HL-60 (cell line): ENCODE data around the gene RELL1.

Experiments used
- DNase-seq, 2 experiments: peaks; one replicate each; pipeline ENCODE4 v3.0.0-alpha.2; 2010 to 2020; ENCODE audit warnings: low read depth in 1 of 2, low spot score in 1 of 2
- H3K27ac ChIP-seq: fragments of 250-450 bp; sonication (Bioruptor Pico); replicated peaks from 2 replicates; pipeline ENCODE4 v1.5.1; 2020; ENCODE audit warnings: mild to moderate bottlenecking, moderate library complexity
- H3K27me3 ChIP-seq: fragments of 250-450 bp; sonication (Bioruptor Pico); 2 replicates; pipeline ENCODE4 v1.5.1; 2021; ENCODE audit warnings: mild to moderate bottlenecking, moderate library complexity; ENCODE audit not compliant: insufficient read depth, poor library complexity, severe bottlenecking
- H3K4me3 ChIP-seq: replicated peaks from 2 replicates; pipeline ENCODE4 v1.5.1; 2011; ENCODE audit warnings: mild to moderate bottlenecking, control low read depth, low read length; ENCODE audit not compliant: insufficient read depth
- GABPA ChIP-seq: IDR thresholded peaks from 2 replicates; pipeline ENCODE4 v1.6.1; 2012; ENCODE audit warnings: low read depth
- POLR2AphosphoS5 ChIP-seq: IDR thresholded peaks from 2 replicates; pipeline ENCODE4 v1.6.1; 2012; ENCODE audit warnings: low read depth
- SPI1 ChIP-seq: IDR thresholded peaks from 2 replicates; pipeline ENCODE4 v1.6.1; 2012; ENCODE audit warnings: low read depth, mild to moderate bottlenecking, borderline replicate concordance
- TF ChIP-seq, protein P1 (sequence below): IDR thresholded peaks from 2 replicates; pipeline ENCODE4 v1.6.1; 2012; ENCODE audit warnings: low read depth; ENCODE audit not compliant: insufficient replicate concordance
- TF ChIP-seq, protein P2 (sequence below): IDR thresholded peaks from one replicate; pipeline ENCODE4 v1.5.1; 2011; ENCODE audit warnings: low read length, control low read depth, inconsistent platforms; ENCODE audit not compliant: insufficient read depth

Gene RELL1

DNA sequence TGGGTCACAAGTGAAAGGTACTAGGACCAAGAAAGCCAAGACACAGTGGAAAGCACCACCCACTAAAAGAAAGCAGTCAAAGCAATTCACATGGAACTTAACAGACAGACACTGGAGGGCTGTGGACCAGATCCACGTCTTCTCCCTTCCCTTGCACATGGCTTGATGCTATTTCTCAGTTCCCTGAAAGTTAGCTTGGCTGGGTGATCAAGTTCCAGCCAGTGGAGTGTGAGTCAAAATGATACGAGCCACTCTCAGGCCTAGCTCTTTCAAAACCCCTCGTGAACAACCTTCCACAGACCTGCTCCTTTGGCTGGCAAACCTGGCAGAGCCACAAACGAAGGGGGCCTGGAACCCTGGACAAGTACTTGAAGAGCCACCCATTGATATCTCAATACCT is 52.0 kb downstream of the RELL1 start:
- TF ChIP-seq POLR2AphosphoS5: no peak
- no peak for TF ChIP-seq GABPA
- no peak for TF ChIP-seq SPI1
- TF ChIP-seq, protein P1, sequence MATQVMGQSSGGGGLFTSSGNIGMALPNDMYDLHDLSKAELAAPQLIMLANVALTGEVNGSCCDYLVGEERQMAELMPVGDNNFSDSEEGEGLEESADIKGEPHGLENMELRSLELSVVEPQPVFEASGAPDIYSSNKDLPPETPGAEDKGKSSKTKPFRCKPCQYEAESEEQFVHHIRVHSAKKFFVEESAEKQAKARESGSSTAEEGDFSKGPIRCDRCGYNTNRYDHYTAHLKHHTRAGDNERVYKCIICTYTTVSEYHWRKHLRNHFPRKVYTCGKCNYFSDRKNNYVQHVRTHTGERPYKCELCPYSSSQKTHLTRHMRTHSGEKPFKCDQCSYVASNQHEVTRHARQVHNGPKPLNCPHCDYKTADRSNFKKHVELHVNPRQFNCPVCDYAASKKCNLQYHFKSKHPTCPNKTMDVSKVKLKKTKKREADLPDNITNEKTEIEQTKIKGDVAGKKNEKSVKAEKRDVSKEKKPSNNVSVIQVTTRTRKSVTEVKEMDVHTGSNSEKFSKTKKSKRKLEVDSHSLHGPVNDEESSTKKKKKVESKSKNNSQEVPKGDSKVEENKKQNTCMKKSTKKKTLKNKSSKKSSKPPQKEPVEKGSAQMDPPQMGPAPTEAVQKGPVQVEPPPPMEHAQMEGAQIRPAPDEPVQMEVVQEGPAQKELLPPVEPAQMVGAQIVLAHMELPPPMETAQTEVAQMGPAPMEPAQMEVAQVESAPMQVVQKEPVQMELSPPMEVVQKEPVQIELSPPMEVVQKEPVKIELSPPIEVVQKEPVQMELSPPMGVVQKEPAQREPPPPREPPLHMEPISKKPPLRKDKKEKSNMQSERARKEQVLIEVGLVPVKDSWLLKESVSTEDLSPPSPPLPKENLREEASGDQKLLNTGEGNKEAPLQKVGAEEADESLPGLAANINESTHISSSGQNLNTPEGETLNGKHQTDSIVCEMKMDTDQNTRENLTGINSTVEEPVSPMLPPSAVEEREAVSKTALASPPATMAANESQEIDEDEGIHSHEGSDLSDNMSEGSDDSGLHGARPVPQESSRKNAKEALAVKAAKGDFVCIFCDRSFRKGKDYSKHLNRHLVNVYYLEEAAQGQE: no peak
- TF ChIP-seq, protein P2, sequence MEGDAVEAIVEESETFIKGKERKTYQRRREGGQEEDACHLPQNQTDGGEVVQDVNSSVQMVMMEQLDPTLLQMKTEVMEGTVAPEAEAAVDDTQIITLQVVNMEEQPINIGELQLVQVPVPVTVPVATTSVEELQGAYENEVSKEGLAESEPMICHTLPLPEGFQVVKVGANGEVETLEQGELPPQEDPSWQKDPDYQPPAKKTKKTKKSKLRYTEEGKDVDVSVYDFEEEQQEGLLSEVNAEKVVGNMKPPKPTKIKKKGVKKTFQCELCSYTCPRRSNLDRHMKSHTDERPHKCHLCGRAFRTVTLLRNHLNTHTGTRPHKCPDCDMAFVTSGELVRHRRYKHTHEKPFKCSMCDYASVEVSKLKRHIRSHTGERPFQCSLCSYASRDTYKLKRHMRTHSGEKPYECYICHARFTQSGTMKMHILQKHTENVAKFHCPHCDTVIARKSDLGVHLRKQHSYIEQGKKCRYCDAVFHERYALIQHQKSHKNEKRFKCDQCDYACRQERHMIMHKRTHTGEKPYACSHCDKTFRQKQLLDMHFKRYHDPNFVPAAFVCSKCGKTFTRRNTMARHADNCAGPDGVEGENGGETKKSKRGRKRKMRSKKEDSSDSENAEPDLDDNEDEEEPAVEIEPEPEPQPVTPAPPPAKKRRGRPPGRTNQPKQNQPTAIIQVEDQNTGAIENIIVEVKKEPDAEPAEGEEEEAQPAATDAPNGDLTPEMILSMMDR: no peak
- DNase-seq: no peak
- no peaks in the 10 kb centered on the region for H3K27me3 ChIP-seq
- H3K27ac ChIP-seq: no peak overlapping the region
- H3K4me3 ChIP-seq: no peak overlapping the region

DNA sequence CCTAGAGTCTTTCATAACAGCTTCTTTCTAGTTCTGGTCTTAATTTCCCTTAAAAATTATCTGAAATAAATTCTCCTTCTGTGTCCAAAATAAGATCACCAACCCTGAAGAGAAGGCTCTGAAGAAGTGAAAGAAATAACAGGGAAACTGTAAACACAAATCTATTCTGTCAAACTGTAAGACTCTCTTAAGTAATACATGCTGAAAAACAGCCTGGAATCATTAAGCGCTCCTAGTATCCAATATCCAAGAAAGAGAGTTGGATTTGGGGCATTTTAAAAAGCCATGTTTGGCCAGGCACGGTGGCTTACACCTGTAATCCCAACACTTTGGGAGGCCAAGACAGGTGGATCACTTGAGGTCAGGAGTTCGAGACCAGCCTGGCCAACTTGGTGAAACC is 53.3 kb downstream of the RELL1 start:
- no peak for DNase-seq
- H3K27ac ChIP-seq: no peak overlapping the region
- H3K27me3 ChIP-seq: no peaks in the 10 kb centered on the region
- TF ChIP-seq, protein P2: no peak
- TF ChIP-seq GABPA: no peak
- TF ChIP-seq SPI1: no peak
- TF ChIP-seq, protein P1: no peak
- TF ChIP-seq POLR2AphosphoS5: no peak
- H3K4me3 ChIP-seq: no peak overlapping the region

DNA sequence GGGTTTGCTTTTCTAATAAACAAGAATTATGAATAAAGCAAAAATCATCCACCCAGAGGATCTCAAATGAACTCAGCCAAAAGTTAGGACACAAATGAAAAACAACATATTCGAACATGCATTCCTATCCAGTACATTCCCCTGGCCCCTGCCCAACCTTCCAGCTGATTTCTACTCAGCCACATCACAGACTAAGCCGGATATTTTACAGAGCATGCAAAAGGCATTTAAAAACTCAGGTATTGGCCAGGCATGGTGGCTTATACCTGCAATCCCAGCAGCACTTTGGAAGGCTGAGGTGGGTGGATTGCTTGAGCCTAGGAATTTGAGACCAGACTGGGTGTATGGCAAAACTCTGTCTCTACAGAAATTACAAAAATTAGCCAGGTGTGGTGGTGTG is 54.6 kb downstream of the RELL1 start:
- DNase-seq: no peak
- no peaks in the 10 kb centered on the region for H3K27me3 ChIP-seq

More for the DNA sequence above, 54.6 kb downstream of the RELL1 start:
- Histone ChIP-seq H3K4me3 (no peak overlapping the region), H3K27ac (no peak overlapping the region)
- TF ChIP-seq, protein P2: no peak
- TF ChIP-seq SPI1: no peak
- TF ChIP-seq GABPA: no peak
- TF ChIP-seq POLR2AphosphoS5: no peak
- TF ChIP-seq, protein P1: no peak
